HG03135 (cell line): ENCODE results near the gene XIRP2.

Experiments
- ATAC-seq: cut with Tn5 transposase; IDR thresholded peaks from one replicate; pipeline ENCODE4 v1.9.1; 2021; ENCODE audit warnings: mild to moderate bottlenecking, moderate library complexity; ENCODE audit not compliant: unreplicated experiment

XIRP2 gene, protein sequence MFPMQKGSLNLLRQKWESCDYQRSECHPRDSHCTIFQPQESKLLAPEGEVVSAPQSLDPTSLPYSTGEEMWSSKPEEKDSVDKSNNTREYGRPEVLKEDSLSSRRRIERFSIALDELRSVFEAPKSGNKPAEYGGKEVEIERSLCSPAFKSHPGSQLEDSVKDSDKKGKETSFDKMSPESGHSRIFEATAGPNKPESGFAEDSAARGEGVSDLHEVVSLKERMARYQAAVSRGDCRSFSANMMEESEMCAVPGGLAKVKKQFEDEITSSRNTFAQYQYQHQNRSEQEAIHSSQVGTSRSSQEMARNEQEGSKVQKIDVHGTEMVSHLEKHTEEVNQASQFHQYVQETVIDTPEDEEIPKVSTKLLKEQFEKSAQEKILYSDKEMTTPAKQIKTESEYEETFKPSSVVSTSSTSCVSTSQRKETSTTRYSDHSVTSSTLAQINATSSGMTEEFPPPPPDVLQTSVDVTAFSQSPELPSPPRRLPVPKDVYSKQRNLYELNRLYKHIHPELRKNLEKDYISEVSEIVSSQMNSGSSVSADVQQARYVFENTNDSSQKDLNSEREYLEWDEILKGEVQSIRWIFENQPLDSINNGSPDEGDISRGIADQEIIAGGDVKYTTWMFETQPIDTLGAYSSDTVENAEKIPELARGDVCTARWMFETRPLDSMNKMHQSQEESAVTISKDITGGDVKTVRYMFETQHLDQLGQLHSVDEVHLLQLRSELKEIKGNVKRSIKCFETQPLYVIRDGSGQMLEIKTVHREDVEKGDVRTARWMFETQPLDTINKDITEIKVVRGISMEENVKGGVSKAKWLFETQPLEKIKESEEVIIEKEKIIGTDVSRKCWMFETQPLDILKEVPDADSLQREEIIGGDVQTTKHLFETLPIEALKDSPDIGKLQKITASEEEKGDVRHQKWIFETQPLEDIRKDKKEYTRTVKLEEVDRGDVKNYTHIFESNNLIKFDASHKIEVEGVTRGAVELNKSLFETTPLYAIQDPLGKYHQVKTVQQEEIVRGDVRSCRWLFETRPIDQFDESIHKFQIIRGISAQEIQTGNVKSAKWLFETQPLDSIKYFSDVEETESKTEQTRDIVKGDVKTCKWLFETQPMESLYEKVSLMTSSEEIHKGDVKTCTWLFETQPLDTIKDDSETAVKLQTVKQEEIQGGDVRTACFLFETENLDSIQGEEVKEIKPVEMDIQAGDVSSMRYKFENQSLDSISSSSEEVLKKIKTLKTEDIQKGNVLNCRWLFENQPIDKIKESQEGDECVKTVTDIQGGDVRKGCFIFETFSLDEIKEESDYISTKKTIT (N-terminal part only)

DNA sequence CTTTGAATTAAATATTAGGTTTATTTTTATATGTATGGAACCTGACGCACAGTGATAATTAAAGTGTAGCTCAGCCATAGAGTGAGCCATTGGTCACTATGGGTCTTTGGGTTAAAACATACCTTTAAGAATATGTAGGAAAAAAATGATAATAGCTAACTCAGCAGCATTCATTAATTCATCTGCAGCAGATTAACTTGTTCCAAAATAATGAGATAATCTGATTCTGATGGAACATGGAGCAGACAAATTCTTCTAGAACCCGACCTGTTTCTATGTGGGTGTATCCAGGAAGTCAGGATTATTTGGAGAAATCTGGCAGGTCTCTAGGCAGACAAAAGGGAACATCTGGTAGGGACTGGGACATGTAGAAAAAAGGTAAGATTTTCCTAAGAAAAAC lies at the start of gene XIRP2:
TSS of gene XIRP2 (plus strand) at position 301 of the 400 bp plus-strand sequence. CDS start 15,003 bp downstream, outside the sequence.
- no peak for ATAC-seq

DNA sequence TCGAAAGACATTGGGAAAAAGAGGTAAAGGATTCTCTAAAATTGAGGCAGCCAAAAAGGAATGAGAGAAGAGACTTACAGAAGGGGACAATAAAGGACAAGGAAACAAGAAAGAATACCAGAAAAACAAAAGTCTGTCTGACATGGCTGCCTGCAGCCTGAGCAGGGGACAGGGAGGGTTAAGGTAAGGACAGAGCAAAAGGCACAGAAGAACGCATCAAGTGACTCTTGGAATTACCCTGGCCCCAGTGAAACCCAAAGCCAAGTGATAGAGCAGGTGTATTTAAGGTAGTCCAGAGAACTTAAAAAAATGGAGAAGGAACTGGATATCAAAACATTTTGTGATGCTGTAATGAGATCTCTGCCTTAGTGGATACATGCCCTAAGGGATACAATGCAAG lies 47.1 kb upstream of the XIRP2 start:
- no peak for ATAC-seq

DNA sequence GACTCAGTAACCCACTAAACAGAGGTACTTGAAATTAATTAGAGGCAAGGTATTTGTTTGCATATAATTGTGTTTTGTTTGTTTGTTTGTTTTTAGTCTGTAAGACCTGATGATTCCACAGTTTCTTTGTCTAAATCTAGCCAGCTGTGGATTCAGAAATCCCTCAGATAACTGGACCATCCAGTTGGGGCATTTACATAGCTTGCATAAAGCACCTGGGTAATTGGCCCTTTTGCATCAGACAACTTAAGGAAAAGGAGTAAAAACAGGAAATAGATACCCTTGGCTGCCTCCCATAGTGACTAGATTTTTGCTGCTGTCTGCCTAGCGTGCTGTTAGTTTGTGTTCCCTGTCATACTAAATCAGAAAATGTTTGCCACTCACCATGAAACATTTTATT lies 46.6 kb upstream of the XIRP2 start:
- no peak for ATAC-seq

DNA sequence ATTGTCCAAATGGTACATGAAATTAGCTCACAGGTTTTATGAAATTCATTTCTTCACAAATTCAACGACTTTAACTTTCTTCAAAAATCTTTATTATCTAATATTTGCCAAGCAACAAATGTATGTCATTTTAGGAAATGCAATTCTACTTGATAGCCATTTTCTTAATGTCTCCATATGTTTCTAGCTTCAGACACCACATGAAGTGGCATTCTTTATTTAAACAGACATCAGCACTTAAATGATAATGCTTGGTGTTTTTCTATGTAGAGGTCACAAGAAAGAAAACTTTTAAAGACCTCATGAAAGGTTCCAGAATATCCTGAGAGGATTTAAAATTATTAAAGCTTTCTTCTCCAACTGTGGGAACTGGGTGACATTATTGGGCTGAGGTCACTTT lies 44.2 kb upstream of the XIRP2 start:
- no peak for ATAC-seq

DNA sequence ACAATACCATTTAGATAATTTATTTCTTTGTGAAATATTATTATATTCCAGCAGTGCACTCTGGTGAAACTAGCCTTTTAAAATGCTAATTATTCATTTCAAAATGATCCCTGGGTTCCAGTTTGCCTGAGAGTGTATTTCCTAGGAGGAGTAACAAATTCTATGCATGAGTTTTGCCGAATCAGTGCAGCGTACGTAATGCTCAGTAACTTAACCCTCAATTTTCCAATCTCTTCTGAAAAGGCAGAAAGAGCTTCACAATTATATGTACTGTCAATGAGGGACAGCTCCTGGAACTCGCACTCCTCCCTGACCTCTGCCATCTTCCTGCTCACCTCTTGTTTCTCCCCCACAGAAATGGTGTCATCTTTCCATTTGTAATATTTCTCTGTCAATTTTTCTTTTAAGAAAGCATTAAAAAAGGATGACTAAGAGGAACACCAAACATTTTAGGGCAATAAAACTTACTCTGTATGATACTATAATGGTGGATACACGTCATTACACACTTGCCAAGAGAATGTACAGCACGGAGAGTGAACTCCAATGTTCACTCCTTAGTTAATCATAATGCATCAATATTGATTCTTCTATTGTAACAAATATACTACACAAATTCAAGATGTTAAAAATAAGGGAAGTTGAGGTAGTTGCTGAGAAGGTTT lies 25.7 kb upstream of the XIRP2 start:
- ATAC-seq, result no peak

DNA sequence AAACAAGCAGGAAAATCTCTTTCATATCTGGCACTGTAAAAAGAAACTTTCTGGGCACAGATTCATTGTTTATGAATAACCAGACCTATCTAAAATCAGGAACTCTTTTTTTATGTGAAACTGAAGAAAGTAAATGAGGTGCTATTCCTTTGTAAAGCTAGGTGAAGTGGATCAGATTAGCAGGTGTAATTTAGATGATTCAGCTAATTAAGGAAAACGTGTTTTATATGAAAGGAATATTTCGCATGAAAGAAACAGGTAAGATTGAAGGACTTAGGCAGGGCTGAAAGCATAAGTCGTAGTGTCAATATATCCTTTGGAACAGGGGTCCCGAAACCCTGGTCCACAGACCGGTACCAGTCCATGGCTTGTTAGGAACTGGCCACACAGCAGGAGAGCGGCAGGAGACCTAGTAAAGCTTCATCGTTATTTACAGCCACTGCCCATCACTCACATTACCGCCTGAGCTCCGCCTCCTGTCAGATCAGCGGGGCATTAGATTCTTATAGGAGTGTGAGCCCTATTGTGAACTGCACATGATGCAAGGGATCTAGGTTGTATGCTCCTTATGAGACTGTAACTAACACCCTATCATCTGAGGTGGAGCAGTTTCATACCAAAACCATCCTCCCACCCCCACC lies 20.3 kb upstream of the XIRP2 start:
- no peak for ATAC-seq

DNA sequence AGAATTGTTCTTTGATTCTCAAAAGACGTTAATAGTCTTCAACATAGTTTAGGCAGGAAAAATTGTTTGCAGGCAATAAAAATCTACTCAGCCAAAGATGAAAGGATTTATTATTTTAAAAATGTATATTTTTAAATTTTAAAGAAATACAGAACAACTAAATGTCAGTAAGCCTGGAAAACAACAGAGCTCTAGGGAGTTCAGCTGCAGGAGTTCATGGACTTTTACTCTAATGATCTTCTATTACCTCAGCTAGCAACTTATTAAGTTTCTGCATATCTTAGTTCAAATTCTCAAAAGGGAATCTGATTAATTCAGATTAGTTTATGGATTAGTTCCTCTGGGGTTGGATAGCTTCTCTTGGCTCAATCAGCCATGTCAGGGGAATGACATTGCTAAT lies 17.9 kb upstream of the XIRP2 start:
- ATAC-seq, result no peak

DNA sequence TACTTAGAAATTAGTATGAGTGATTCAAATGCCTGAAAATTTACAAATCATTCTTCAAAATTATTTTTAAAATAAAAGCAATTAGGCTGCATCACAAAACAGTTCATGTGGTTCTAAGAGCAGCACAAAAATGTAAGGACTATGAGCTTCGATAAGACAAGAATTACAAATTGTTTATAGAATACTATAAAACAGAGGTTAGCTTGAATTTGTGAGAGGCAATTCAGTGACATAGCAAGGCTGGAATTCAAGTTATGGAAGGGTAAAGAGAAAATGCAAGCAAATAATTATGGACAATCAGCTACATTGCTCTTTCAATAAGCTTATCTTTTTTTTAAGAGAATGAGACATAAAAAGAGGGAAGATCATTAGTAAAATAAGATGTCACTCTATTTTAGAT lies 7.1 kb upstream of the XIRP2 start:
- no peak for ATAC-seq

DNA sequence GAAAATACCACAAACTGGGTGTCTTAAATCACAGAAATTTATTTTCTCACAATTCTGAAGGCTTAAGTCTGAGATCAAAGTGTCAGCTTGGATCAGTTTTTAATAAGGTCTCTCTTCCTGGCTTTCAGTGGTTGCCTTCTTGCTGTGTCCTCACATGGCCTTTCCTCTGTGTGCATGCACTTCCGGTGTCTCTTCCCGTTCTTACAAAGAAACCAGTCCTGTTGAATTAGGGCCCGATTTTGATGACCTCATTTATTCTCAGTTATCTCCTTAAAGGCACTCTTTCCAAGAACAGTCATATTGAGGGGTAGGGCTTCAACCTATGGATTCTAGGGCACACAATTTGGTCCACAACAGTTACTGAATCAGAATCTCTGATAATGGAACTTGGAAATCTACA lies 5.4 kb upstream of the XIRP2 start:
- no peak for ATAC-seq

DNA sequence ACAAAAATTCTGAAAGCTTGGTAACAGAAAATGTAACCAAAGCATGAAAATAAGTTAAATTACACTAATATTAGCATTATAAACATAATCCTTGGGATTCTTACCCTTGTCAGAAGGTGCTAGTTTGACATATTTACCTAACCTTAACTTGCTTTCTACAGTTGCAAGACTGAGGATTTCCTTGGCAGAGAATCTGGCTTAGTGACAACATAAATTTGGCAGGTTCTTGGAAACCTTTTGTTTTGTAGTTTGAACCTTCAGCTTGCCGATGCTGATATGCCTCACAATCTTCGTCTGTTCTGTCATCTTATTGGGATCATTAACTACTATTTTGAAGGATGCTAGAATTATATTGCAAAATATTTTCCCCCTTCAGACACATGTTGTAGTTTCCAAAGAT lies 3.4 kb downstream of the XIRP2 start:
- ATAC-seq, result no peak

DNA sequence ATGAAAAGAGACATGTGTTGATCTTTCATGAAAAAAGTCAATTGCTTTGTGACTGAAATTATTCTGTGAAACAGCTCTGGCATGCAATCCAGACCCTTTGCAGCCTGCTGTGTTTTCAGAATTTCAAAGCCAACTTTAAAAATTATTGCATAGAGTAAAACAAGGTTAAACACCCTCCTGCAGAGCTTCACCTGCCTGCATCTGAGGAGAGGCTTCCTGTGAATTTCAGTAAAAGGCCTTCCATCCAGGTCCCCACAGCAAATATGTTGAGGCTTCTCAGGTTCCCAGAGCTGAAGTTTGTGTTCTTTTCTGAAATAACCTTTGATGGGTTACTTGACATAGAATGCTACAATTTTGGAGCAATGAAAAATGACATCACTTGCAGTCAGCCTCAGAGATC lies 4.1 kb downstream of the XIRP2 start:
- ATAC-seq, result no peak

DNA sequence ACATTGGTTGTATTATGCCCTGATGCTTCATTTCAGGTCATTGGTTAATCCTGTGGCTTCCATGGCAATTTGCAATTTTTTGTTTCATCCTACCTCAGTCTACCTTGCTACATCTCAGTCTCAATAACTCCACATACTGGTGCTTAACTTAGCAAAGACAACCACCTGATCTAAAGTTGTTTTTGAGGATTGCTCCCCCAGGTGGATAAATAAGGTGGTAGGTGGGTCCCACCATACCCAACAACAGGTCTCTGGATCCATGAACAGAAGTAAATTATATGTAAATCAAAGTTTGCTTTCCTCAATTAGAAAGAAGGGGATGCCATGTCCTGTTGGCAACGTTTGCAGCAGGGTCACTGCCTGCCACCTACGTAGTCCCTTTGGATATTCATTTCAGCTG lies 7.0 kb downstream of the XIRP2 start:
- ATAC-seq, result no peak

DNA sequence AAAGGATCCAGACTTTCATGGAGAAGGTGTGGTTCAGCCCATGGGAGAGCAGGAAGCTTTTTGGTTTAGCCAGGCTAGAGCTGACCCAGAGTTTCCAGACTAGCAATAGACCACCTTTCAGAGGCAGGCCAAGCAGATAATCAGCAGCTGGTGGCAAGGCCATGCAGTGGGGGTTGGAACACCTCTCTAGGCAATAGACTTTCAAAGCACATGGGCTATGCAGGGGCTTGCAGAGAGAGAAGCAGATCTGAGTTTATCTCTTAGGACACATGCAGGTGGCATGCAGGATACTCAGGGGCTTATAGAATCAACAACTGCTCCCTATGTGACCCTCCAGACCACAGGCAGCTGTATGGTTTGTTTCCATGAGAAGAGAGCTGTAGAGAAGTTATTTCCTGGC lies 9.4 kb downstream of the XIRP2 start:
- no peak for ATAC-seq

DNA sequence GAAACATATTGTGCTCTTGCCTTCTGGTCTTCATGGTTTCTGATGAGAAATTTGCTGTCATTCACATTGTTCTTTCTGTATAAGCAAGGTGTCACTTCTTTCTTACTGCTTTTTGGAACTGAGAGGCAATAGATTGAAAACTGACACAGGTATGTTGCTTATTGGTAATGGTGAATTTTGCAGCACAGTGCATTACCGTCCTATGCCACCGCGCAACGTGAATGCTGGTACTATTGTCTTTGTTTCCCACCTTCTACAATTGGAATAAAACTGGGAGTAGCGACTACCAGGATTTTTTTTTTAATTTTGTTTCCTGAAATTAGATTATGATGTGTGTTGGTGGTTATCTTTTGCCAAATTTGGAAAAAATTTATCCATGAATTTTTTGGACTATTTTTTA lies 11.4 kb downstream of the XIRP2 start:
- ATAC-seq, result no peak

DNA sequence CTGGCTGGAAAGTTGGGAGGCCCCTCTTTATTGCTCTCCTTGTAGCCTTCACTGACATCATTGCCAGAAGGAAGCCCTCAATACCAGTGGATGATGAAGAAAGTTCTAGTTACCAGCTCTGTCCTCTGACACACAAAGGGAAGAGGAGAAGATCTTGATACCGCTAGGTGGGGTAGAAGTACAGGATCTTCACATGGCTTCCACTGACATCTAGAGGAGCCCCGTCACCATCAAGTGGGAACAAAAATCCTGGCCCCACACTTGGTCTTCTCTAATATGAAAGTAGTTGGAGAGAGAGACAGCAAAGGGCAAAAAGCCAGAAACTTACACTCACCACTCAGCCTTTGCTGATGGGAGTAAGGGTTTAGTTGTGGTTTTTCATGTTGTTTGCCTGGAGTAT lies 12.4 kb downstream of the XIRP2 start:
- no peak for ATAC-seq

DNA sequence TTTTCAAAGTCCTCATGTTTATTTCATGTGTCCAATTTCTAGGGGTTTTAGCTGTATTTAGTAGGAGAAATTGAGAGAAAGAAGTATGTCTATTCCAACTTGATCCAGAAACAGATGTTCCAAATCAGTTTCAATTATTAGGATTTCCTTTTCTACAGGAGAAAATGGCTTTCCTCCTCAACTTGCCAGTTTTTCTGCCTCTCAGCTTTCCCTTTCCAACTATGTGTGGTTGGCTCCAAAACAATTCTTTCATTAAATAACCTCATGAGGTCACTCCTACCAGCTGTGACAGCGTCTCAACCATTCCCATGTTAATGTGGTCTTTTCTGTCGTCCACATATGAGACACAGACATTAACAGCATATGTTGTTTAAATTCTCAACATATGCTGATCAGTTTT lies 13.1 kb downstream of the XIRP2 start:
- ATAC-seq, result no peak

DNA sequence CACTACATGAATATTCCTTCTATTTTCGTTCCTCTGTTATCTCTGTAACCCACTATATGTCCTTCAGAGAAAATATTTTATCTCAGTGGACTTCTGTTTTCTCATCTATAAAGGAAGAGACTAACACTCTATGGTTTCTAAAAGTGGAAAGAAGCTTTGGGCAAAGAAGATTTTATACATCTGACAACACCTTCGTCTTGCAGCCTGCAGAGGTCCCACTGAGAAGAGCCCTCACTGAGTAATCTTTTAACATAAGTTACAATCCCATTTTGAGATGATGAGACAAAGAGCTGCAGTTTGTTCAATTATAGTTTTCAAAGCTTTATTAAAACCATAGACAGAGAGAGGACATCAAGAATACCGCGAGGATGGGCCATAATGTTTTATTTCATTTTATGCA lies 28.7 kb downstream of the XIRP2 start:
- ATAC-seq, result no peak

DNA sequence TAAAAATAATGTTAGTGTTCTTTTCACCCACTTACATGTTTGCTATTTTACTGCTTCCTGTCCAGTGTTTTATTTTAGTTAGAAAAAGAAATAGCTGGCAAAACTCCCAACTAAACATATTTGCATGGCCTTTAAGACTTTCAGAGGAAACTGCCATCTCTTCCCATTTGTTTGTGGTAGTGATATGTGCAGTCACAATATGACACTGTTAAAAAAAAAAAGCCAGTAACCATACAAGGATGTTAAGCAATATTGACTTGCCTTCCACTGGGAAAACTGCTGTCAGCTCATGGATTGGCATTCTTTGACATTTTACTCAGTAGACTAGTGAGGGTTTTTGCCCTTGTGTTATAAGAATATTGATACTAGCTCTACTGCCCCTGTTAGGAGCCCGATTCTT lies 29.1 kb downstream of the XIRP2 start:
- no peak for ATAC-seq

DNA sequence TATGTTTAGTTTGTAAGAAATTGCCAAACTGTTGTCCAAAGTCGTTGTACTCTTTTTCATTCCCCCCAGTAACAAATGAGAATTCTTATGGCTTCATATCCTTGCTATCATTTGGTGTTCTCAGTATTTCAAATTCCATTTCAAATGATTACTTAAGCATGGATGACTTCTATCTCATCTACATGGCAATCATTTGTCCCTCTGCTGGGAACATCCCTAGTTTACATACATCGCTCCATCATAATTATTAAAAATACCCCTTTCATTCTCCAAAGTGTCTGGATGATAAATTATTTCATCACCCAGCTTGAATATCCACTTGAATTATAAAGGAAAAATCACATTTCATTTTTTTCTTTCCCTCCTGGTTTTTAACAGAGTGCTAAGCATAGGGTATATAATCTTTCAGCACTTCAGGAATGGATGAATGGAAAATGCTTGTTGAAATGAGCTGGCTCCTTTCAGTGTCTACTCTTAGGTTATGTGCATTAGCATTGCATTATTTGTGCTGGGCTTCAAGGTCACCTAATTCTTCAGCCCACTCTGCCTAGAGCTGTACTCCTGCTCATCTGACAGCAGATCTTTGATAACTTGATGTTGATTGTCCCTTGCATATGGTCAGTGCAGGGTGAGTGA lies 33.1 kb downstream of the XIRP2 start:
- ATAC-seq, result no peak

DNA sequence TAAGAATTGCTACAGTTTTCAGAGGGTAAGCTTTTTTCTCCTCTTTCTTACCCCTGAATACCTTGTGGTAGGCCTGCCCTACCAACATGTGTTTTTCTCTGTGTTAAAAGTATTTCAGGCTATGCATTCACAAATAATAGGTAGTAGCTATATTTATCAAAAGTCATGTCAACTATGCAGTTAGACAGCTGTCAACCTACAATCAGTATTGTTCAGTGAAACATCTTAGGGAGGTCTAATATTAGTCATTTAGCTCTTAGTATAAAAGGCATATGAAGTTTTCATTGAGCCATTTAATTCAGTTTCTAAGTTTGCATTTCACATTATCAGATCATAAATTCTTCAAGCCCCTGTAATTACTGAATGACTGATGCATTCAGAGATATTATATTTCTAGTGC lies 36.7 kb downstream of the XIRP2 start:
- ATAC-seq, result no peak
